ENCODE measurements around the gene CRACR2B. TPM values are rescaled to one million over a fixed set of nuclear protein-coding genes. Genes with fewer than 3 reads are reported as not detected.

The CRACR2B gene
- total RNA-seq: 34.3 TPM
- long read RNA-seq, partial matches to known transcripts: 23 of 83 reads
- long read RNA-seq, other reads (novel, unspliced or antisense): 55 of 83 reads

DNA sequence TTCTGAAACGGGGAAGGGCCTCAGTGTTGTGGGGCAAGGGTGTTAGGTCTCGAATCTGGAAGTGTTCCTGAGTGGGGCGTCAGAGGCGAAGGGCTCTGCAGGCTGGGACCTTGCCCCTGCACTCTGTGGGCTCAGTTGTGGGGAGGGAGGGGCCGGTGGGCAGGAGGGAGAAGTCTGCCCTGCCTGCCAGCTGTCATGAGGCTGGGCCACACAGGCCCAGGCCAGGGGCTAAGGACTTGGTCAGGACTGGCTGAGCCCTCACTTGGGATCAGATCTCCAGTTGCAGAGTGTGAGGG lies at the start of gene CRACR2B:
TSS of gene CRACR2B (plus strand) at position 23 of the 296 bp plus-strand sequence. CDS start 689 bp downstream, outside the sequence.
- ATAC-seq (no peak), DNase-seq (no peak)
- H3K4me1 ChIP-seq: peaks cover 65% of the 10 kb centered on the region
- peak within 1 kb of the TSS; percentile 78 for H3K27ac ChIP-seq
- no peaks in the 10 kb centered on the region for H3K9me3 ChIP-seq
- peaks cover 9% of the 10 kb centered on the region for H3K27me3 ChIP-seq
- peak within 1 kb of the TSS; percentile 54 for H3K4me3 ChIP-seq
- TF ChIP-seq, protein P1, sequence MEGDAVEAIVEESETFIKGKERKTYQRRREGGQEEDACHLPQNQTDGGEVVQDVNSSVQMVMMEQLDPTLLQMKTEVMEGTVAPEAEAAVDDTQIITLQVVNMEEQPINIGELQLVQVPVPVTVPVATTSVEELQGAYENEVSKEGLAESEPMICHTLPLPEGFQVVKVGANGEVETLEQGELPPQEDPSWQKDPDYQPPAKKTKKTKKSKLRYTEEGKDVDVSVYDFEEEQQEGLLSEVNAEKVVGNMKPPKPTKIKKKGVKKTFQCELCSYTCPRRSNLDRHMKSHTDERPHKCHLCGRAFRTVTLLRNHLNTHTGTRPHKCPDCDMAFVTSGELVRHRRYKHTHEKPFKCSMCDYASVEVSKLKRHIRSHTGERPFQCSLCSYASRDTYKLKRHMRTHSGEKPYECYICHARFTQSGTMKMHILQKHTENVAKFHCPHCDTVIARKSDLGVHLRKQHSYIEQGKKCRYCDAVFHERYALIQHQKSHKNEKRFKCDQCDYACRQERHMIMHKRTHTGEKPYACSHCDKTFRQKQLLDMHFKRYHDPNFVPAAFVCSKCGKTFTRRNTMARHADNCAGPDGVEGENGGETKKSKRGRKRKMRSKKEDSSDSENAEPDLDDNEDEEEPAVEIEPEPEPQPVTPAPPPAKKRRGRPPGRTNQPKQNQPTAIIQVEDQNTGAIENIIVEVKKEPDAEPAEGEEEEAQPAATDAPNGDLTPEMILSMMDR (IDR thresholded peaks at IDR 0.05): no peak
- peaks cover 28% of the 10 kb centered on the region for H3K36me3 ChIP-seq
- intact Hi-C loops (cut with DNase I): no loop called here

GRCh38 chr11:778976-779954 lies 48.5 kb upstream of the CRACR2B start:
- DNase-seq (peak; percentile 63), ATAC-seq (no peak)
- Histone ChIP-seq H3K27ac (no peak overlapping the region), H3K9me3 (no peaks in the 10 kb centered on the region), H3K27me3 (no peaks in the 10 kb centered on the region), H3K4me1 (peaks cover 23% of the 10 kb centered on the region), H3K36me3 (no peaks in the 10 kb centered on the region), H3K4me3 (no peak overlapping the region)
- TF ChIP-seq, protein P1 (IDR thresholded peaks at IDR 0.05): no peak
- intact Hi-C loops (cut with DNase I): no loop called here

- peaks cover 22% of the 10 kb centered on the region for H3K4me1 ChIP-seq
- intact Hi-C loops (cut with DNase I): no loop called here
- H3K9me3 ChIP-seq: no peaks in the 10 kb centered on the region
- no peaks in the 10 kb centered on the region for H3K36me3 ChIP-seq
- ATAC-seq (no peak), DNase-seq (no peak)
- no peak overlapping the region for H3K27ac ChIP-seq
- no peak overlapping the region for H3K4me3 ChIP-seq
- TF ChIP-seq, protein P1 (IDR thresholded peaks at IDR 0.05): no peak
- no peaks in the 10 kb centered on the region for H3K27me3 ChIP-seq
Observed at GRCh38 chr11:779955-780532, 47.7 kb upstream of the CRACR2B start.

DNA sequence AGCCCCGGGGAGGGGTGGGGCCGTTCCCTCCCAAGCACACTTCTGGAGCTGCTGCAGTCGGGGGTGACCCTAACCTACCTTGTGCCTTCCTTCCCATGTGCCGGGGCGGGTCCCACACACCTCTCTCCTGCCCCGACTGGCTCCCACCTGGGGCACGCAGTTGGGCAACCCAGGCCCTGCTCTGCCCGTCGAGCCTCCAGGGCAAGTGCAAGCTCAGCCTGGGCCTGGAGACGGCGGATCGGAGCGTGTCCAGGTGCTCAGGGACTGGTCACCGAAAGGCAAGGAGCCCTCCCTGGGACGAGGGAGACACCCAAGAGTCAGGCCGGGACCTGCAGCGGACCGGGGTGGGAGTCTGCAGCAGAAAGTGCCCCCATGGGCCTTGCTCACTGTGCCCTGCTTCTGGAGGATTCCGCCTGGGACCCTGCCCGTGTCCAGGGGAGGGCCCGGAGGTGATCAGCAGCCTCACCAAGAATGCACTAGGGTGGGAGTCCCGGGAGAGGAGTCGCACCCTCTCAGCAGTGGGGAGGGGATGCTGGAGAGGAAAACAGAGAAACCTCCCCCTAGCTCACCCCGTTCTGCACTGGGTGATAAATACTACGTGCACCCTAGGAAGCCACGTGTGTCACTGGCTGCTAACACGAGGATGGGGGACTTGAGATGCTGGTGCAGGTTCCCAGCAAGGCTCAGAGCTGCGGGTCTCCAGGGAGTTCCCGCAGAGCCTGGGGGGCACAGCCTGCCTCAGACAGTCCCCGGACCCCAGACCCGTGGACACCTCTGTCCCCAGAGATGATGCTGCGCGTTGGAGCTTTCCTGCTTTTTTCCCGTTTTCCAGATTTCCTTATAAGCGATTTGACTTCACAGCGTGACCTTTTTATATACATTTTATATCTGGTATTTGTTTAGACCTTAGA lies 45.2 kb upstream of the CRACR2B start:
- intact Hi-C loops (cut with DNase I): no loop called here
- DNase-seq (no peak), ATAC-seq (no peak)
- Histone ChIP-seq H3K9me3 (no peaks in the 10 kb centered on the region), H3K36me3 (no peaks in the 10 kb centered on the region), H3K4me3 (no peak overlapping the region), H3K27me3 (no peaks in the 10 kb centered on the region), H3K27ac (no peak overlapping the region), H3K4me1 (peaks cover 6% of the 10 kb centered on the region)
- TF ChIP-seq, protein P1 (IDR thresholded peaks at IDR 0.05): no peak

GRCh38 chr11:783581-784015 lies 44.1 kb upstream of the CRACR2B start:
- no peak overlapping the region for H3K27ac ChIP-seq
- no peaks in the 10 kb centered on the region for H3K36me3 ChIP-seq
- DNase-seq (peak; percentile 92), ATAC-seq (peak; percentile 91)
- intact Hi-C loops (cut with DNase I): no loop called here
- H3K9me3 ChIP-seq: no peaks in the 10 kb centered on the region
- no peaks in the 10 kb centered on the region for H3K27me3 ChIP-seq
- H3K4me1 ChIP-seq: no peaks in the 10 kb centered on the region
- no peak overlapping the region for H3K4me3 ChIP-seq
- TF ChIP-seq, protein P1 (IDR thresholded peaks at IDR 0.05): peak; percentile 67
